HepG2 (cell line): ENCODE data around the gene PDSS2. TPM values are rescaled to one million over a fixed set of nuclear protein-coding genes. Genes with fewer than 3 reads are reported as not detected.

Source experiments
- ATF6 ChIP-seq: sonication (generic); formaldehyde crosslinking; conservative IDR thresholded peaks from 2 replicates; pipeline ENCODE4 v1.4.0; 2020; ENCODE audit warnings: missing genetic modification reagents
- CBFB ChIP-seq: sonication (generic); formaldehyde crosslinking; IDR thresholded peaks from 2 replicates; pipeline ENCODE4 v1.4.0; 2020; ENCODE audit warnings: missing genetic modification reagents
- CEBPG ChIP-seq: IDR thresholded peaks from 2 replicates; pipeline ENCODE4 v1.6.1; 2016
- ELF1 ChIP-seq: sonication (generic); formaldehyde crosslinking; IDR thresholded peaks from 2 replicates; pipeline ENCODE4 v1.4.0; 2020; ENCODE audit warnings: missing genetic modification reagents
- EZH2 ChIP-seq: conservative IDR thresholded peaks from 2 replicates; pipeline ENCODE4 v1.6.1; 2012; ENCODE audit warnings: mild to moderate bottlenecking, low read depth, low read length, moderate library complexity
- FOXO1 ChIP-seq: sonication (generic); formaldehyde crosslinking; IDR thresholded peaks from 2 replicates; pipeline ENCODE4 v1.4.0; 2020; ENCODE audit warnings: missing genetic modification reagents
- HNF4A ChIP-seq: sonication (generic); formaldehyde crosslinking; IDR thresholded peaks from 2 replicates; pipeline ENCODE4 v1.4.0; 2020; ENCODE audit warnings: missing genetic modification reagents
- JUN ChIP-seq: sonication (generic); formaldehyde crosslinking; IDR thresholded peaks from 2 replicates; pipeline ENCODE4 v1.4.0; 2020; ENCODE audit warnings: mild to moderate bottlenecking, missing genetic modification reagents
- LCORL ChIP-seq, 2 experiments: fragments of 450-650 bp in 1 of 2; sonication (generic) in 1 of 2; formaldehyde crosslinking in 1 of 2; IDR thresholded peaks; 2 replicates each; pipeline versions ENCODE4 v1.5.0 to v1.6.1; 2017 to 2020; ENCODE audit warnings: antibody characterized with exemption in 1 of 2, missing genetic modification reagents in 1 of 2
- MYPOP ChIP-seq: sonication (generic); formaldehyde crosslinking; IDR thresholded peaks from 2 replicates; pipeline ENCODE4 v1.8.1; 2023; ENCODE audit warnings: mild to moderate bottlenecking, moderate library complexity, missing genetic modification reagents
- NR3C1 ChIP-seq: sonication (generic); formaldehyde crosslinking; IDR thresholded peaks from 2 replicates; pipeline ENCODE4 v1.4.0; 2020; ENCODE audit warnings: missing genetic modification reagents
- REXO4 ChIP-seq: sonication (generic); formaldehyde crosslinking; IDR thresholded peaks from 2 replicates; pipeline ENCODE4 v1.8.0; 2022; ENCODE audit warnings: missing genetic modification reagents, mild to moderate bottlenecking, borderline replicate concordance
- SKIL ChIP-seq: sonication (generic); formaldehyde crosslinking; IDR thresholded peaks from 2 replicates; pipeline ENCODE4 v1.8.0; 2022; ENCODE audit warnings: missing genetic modification reagents, mild to moderate bottlenecking, moderate library complexity, borderline replicate concordance
- SMAD9 ChIP-seq: sonication (generic); formaldehyde crosslinking; IDR thresholded peaks from 2 replicates; pipeline ENCODE4 v1.5.1; 2020; ENCODE audit warnings: mild to moderate bottlenecking, missing genetic modification reagents
- SOX13 ChIP-seq, 3 experiments: fragments of 450-650 bp in 1 of 3; sonication (generic) in 1 of 3; formaldehyde crosslinking in 1 of 3; IDR thresholded peaks in 2 of 3; conservative IDR thresholded peaks in 1 of 3; 2 replicates each; pipeline versions ENCODE4 v1.5.0 to v1.6.1; 2016 to 2020; ENCODE audit warnings: antibody characterized with exemption in 1 of 3, mild to moderate bottlenecking in 1 of 3, missing compliant biosample characterization in 1 of 3, missing genetic modification reagents in 1 of 3, moderate library complexity in 1 of 3
- SOX5 ChIP-seq: IDR thresholded peaks from 2 replicates; pipeline ENCODE4 v1.6.1; 2016; ENCODE audit warnings: borderline replicate concordance
- SRSF1 ChIP-seq: fragments of 200-400 bp; formaldehyde crosslinking; optimal IDR thresholded peaks from 2 replicates; pipeline ENCODE3; 2017; ENCODE audit warnings: mild to moderate bottlenecking, low read depth, low read length, moderate library complexity
- WIZ ChIP-seq: sonication (generic); formaldehyde crosslinking; IDR thresholded peaks from 2 replicates; pipeline ENCODE4 v1.5.1; 2020; ENCODE audit warnings: mild to moderate bottlenecking, missing genetic modification reagents
- ZBTB3 ChIP-seq: sonication (generic); formaldehyde crosslinking; IDR thresholded peaks from 2 replicates; pipeline ENCODE4 v1.4.0; 2020; ENCODE audit warnings: low read depth, mild to moderate bottlenecking, moderate library complexity, missing genetic modification reagents, borderline replicate concordance
- ZMYM4 ChIP-seq: sonication (generic); formaldehyde crosslinking; IDR thresholded peaks from 2 replicates; pipeline ENCODE4 v1.8.1; 2023; ENCODE audit warnings: mild to moderate bottlenecking, missing genetic modification reagents
- ZNF17 ChIP-seq: sonication (generic); formaldehyde crosslinking; IDR thresholded peaks from 2 replicates; pipeline ENCODE4 v1.5.0; 2020; ENCODE audit warnings: mild to moderate bottlenecking, missing genetic modification reagents
- ZNF256 ChIP-seq: sonication (generic); formaldehyde crosslinking; conservative IDR thresholded peaks from 2 replicates; pipeline ENCODE4 v1.4.0; 2020; ENCODE audit warnings: missing genetic modification reagents
- ZNF3 ChIP-seq: IDR thresholded peaks from 2 replicates; pipeline ENCODE4 v1.7.0; 2017; ENCODE audit warnings: inconsistent platforms
- ZNF382 ChIP-seq: sonication (generic); formaldehyde crosslinking; IDR thresholded peaks from 2 replicates; pipeline ENCODE4 v1.5.0; 2020; ENCODE audit warnings: missing genetic modification reagents, mild to moderate bottlenecking, borderline replicate concordance
- ZNF841 ChIP-seq: sonication (generic); formaldehyde crosslinking; IDR thresholded peaks from 2 replicates; pipeline ENCODE4 v1.8.1; 2023; ENCODE audit warnings: missing genetic modification reagents, borderline replicate concordance
- polyA plus RNA-seq, 8 experiments: library from polyadenylated mRNA; depleted of rRNA in 3 of 8; stranded (reverse) in 7 of 8; unstranded in 1 of 8; fragments of >200 nt; fragmentation: Illumina TruSeq in 4 of 8; extraction: Trizol in 4 of 8; gene quantifications; 2 replicates each; pipeline versions ENCODE4 v1.2.1 to v1.2.3, GENCODE V29; 2011 to 2016; ENCODE audit warnings: low read depth in 4 of 8, missing spikeins in 1 of 8, mixed read lengths in 1 of 8; ENCODE audit not compliant: insufficient read depth in 1 of 8
- total RNA-seq, 5 experiments: library from RNA; depleted of rRNA; stranded (reverse); fragments of >200 nt; fragmentation: Illumina TruSeq; extraction: Trizol; gene quantifications; 2 replicates each; pipeline ENCODE4 v1.2.3, GENCODE V29; 2016; ENCODE audit warnings: low read depth in 1 of 5

The PDSS2 gene
- total and polyA plus RNA-seq, 2 of the 13 experiments (the other 11 are each of a cell fraction or from before 2014, with no cell fraction given) = 16.2 to 17.0 TPM

- no peak for TF ChIP-seq WIZ (CRISPR knock-in tag)
- TF ChIP-seq ZNF841 (CRISPR knock-in tag) = no peak
- 0 out of 2 replicates have a peak, but pooled peaks have one; percentile 33 for TF ChIP-seq SKIL (CRISPR knock-in tag)
- no peak for TF ChIP-seq SRSF1
- no peak for TF ChIP-seq ZNF382
- no peak for TF ChIP-seq REXO4 (CRISPR knock-in tag)
- peak; percentile 57; the same call in 1 of the 2 replicates for TF ChIP-seq FOXO1 (CRISPR knock-in tag)
- no peak for TF ChIP-seq ZNF256 (CRISPR knock-in tag)
- no peak for TF ChIP-seq ZNF3 (CRISPR knock-in tag)
- TF ChIP-seq ZBTB3 = no peak
- TF ChIP-seq EZH2 = no peak
- peak; percentile 22; the same call in 1 of the 2 replicates for TF ChIP-seq CEBPG (CRISPR knock-in tag)
- 0 out of 2 replicates have a peak, but pooled peaks have one; percentile 15 for TF ChIP-seq LCORL (IDR thresholded peaks at IDR 0.05)
- peak; percentile 95 for TF ChIP-seq LCORL (CRISPR knock-in tag; IDR thresholded peaks at IDR 0.05)
- TF ChIP-seq SOX5 (CRISPR knock-in tag) = peak; percentile 51; the same call in 1 of the 2 replicates
- no peak for TF ChIP-seq ATF6 (CRISPR knock-in tag)
- TF ChIP-seq MYPOP (CRISPR knock-in tag) = no peak
- TF ChIP-seq SOX13 (IDR thresholded peaks at IDR 0.05) = no peak
- TF ChIP-seq SOX13 (CRISPR knock-in tag; conservative IDR thresholded peaks at IDR 0.05 in 1 of 2, IDR thresholded peaks at IDR 0.05 in 1 of 2) = peak in 1 of 2 experiments; percentile 17; a peak in 1 of 4 replicates
- TF ChIP-seq ELF1 (CRISPR knock-in tag) = no peak
- TF ChIP-seq HNF4A (CRISPR knock-in tag) = peak; percentile 30; the same call in 1 of the 2 replicates
- TF ChIP-seq CBFB (CRISPR knock-in tag) = peak; percentile 92
- no peak for TF ChIP-seq NR3C1 (CRISPR knock-in tag)
- TF ChIP-seq ZMYM4 (CRISPR knock-in tag) = peak; percentile 72
- TF ChIP-seq SMAD9 (CRISPR knock-in tag) = no peak
- no peak for TF ChIP-seq ZNF17 (CRISPR knock-in tag)
- no peak for TF ChIP-seq JUN (CRISPR knock-in tag)
These were observed 97.4 kb downstream of the PDSS2 start (continued) for GRCh38 chr6:107361753-107362604.
